GM19463 (cell line): ENCODE measurements around the gene MSI2.
A peak's percentile ranks its signal among the peaks of the same experiment; 100 is the strongest.

ENCODE experiments used
- ATAC-seq: cut with Tn5 transposase; IDR thresholded peaks from one replicate; pipeline ENCODE4 v1.9.1; 2021; ENCODE audit warnings: mild to moderate bottlenecking, moderate library complexity; ENCODE audit not compliant: unreplicated experiment

The MSI2 gene

DNA sequence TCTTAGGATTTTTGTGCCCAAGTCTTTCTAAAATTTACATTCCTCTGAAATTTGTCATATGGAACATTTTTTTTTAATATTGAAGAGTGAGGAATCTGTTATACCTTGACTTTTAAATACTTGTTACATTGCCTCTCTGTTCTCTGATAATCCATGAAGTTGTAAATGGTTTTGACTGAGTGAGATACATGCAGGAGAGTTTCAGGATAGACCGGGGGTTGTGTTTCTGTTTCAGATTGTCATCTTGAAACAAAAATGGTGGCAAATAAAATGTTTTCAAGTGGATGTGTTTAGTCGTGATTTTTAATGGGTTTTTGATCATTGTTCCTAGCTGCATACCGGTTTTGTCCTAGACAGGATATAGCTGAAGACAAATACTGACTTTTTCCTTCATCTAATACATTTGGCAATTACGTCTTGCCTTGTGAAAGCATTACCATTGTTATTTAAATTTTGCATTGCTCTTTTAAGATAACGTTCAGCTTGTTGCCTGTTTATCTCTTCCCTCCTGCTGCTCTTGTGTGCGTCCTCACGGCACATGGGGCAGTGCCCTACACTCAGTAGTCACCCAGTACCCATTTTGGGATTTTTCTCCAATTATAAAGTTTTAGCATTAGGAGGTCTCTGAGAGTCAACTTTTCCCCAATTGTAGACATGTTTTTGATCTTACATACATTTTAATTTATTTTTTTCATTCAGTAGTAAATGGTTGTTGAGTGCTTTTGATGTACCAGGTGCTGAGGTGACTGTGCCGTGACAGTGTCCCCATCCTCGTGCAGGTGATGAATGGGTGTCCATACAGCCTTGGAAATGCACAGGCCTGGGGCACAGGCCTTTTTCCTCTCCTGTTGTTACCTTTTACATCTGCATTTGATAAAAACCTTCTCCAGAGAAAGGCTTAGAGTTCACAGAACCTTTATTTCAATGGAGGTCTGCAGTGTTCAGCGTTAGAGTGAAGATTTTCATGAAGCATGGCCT is 169.9 kb downstream of the MSI2 start:
- no peak for ATAC-seq

GRCh38 chr17:57429966-57430365 is 173.6 kb downstream of the MSI2 start:
- no peak for ATAC-seq

DNA sequence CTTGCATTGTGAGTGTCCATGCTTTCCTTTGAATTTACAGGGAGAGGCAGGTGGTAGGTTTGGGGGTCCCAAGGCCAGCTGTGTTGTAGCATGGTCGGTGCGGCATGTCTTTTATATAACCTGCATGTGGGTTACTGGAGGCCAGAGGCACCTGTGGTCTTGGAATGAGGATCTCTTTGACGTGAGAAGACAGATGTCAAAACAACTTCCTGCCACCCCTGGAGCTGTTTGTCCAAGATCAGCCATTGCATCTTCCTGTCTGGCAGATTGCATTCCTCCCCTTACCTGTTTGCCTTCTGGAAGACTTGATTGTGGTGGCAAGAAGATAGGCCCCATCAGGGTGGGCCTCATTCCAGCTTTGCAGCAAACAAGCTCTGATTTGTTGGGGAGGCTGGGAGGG is 175.1 kb downstream of the MSI2 start:
- ATAC-seq, result no peak

DNA sequence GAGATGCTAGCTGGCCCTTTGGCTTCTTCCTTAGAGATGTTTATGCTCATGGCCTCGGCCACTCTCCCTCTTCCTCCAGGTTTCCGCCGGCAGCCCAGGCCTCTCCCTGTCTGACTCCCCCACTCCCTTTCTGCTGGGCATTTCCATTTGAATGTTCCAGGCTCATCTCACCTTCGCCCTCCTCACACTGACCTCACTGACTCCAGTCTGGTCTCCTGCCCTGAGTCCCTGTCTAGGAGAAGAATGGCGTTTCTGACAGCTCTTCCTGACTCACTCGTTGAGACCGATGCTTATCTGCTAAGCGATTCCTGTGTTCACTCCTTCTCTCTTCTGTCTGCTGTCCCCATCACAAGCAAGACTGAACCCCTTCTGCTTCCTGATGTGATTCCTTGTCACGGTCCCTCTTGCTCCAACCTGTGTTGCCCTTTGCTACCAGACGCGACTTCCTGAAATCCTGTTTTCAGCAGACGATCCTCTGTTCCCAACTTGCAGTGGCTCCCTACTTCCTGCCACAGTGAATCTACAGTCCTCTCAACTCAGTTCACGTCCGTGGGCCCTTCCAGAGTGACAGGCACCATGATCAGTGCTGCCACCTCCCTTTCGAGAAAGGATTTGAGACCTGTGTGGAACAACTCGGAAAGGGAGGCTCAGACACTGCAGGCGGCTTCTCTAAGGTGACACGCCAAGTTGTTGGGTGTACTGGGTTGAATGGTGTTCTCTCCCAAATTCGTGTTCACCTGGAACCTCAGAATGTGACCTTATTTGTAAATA is 176.4 kb downstream of the MSI2 start:
- ATAC-seq, result no peak

- no peak for ATAC-seq
These were observed 177.1 kb downstream of the MSI2 start for GRCh38 chr17:57433452-57433851.

- ATAC-seq, result no peak
These were observed 178.0 kb downstream of the MSI2 start for GRCh38 chr17:57434361-57434760.

GRCh38 chr17:57436565-57436964 is 180.2 kb downstream of the MSI2 start:
- ATAC-seq, result no peak

- no peak for ATAC-seq
These were observed 181.9 kb downstream of the MSI2 start for GRCh38 chr17:57438066-57438731.

DNA sequence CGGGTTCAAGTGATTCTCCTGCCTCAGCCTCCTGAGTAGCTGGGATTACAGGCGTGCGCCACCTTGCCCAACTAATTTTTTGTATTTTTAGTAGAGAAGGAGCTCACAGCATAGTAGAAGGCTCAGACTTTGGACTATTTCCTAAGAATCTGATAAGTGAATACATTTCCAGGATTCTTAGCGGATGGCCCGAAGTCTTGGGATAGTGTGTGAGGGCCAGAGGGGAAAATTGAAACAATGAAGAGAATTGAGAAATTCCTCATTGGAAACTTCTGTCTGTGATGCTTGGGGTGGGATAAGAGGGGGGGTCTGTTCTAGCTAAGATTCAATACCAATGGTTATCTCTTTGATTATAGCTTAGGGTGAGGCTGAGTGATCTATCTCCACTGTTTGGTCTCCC is 183.3 kb downstream of the MSI2 start:
- ATAC-seq, result no peak

DNA sequence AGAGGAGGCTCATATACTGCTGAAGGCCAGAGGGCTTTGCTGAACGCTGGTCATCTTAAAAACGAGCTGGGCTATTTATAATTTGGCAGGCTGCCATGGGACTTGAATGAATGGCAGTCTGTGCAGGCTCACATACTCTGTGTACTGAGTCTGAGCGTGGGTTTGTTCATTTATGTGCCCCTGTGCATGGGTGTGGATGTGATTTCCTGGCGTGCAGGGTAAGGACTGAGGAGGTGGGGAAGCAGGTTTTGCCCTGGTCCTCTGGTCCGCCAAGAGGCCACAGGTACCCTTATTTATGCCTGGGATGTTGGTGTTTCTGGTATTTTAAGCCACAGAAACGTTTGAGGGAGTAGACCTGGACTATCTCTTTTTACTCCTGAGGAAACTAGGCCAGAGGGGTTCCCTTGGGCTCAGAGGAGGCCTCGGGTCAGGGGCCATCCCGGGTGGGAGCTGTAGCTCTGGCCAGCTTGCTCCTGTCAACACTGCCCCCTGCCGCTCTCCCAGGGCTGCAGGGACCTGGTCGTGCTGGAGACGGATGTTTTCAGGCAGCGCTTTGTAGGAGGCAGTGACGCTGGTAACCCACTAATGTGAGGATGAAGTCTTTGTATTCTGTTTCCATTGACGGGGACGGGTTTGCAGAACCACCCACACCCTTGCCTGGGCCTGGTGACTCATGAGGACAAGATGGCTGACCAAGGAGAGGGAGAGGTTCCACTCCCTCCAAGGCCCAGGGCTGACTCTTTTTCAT is 184.4 kb downstream of the MSI2 start:
- ATAC-seq, result peak; percentile 57

GRCh38 chr17:57441270-57441600 is 184.9 kb downstream of the MSI2 start:
- peak; percentile 36 for ATAC-seq

DNA sequence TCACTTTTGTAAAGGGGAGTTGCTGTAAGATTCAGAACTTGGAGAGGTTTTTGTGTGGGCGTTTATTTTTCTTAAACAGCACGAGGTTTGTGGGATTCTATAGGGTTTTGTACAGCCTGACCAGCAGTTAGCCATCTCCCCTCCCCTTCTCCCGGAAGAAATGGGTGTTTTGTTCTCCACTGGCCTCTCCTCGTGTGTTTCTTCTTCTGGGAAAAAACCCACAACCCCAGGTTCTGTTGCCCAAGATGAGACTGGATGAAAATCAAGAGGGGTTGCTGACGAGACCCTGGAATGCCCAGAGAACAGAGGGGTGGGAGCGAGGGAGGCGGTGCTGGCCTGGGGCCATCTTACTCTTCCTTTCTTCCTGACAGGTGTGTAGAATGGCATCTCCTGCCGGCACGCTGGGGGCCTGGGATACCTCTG is 186.1 kb downstream of the MSI2 start:
- ATAC-seq, result no peak

- peak; percentile 32 for ATAC-seq
These were observed 186.7 kb downstream of the MSI2 start for GRCh38 chr17:57442914-57443571.

- no peak for ATAC-seq
These were observed 187.5 kb downstream of the MSI2 start for GRCh38 chr17:57443781-57444180.

- ATAC-seq, result no peak
These were observed 188.5 kb downstream of the MSI2 start for GRCh38 chr17:57444682-57445450.

DNA sequence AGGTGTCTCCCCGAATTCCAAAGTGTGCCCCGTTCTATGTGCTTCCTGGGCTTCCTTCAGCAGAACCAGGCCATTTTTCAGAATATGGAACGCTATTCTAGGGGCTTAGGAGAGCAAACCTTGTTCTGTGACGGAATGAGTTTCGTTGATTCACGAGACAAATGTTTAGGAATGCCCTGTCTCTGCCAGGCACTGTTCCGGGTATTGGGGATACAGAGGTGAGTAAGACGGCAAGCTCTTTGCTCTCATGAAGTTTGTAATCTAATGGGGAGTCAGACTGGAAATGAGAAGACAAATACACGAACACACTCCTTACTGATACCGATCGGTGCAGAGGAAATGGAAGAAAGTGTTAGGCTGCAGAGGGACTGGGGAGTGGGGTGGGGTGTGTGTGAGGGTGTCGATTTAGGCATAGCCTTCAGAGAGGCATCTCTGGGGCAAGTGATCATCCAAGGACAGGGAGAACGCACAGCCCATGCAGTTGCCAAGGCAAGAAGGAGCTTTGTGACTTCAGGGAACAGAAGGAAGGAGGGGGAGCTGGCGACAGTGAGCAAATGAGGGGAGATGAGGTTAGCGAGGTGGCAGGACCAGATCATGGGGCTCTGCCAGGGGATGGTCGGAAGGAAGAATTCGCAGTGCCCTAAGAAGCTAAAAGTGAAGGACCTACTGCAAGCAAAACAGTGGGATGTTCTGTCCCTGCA is 189.6 kb downstream of the MSI2 start:
- ATAC-seq, result no peak

DNA sequence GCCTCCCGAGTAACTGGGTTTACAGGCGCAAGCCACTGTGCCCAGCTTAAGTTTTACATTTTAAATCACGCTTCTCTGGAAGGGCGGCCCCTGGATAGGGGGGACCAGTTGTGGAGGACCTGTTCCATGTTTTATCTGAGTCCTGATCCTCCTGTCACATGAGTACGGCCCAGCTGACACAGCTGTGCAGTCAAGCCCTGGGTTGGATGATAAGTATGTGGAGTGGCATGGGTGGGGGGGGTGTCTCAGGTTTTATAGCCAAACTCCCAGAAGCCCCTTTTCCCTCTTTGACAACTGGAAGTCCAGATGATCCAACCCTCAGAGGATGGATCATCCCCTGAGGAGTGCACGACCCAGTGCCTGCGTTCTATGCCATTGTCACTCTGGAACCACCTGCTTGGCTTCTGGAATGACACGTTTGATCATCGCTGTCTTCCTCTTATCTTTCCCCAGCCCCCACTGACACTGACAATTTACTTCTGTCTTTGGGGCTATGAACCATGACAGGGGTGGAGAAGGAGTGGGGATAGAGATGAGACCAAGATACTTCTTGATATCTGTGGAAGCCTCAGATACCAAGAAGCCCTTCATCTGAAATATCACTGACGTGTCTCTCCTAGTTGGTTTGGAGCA is 191.2 kb downstream of the MSI2 start:
- ATAC-seq, result no peak

DNA sequence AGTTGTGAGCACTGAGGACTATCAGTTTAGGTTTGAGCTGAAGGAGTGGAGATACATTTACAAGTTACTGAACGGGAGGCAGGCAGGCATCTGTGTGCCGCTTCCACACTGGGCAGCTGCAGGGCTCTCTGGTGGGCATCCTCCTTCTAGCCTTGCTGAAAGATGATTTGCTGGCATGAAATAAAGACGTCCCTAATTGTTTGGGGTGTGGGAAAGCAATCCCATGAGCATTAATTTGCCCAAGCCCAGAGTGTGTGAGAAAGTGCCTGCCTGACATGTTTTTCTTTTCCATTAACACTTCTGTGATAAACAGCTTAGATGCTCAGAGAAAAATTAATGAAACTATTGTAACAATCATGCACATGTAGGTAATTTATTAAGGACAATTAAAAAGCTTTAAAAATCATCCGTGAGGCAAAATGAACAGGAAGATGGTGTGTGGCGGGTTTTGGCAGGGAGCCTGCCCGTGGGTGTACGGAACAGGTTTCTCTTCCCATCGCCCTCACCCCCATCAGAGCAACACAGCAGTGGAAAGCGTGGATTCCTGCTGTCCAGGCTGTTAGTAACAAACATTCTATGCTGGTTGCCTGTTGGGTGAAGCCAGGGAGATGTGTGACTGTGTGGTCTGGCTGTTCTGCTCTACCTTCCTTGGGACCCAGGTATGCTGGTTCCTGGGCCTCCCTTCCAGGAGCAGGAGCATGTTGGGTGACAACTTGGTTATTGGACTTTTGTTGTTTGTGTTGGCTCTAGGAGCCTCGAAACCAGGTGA is 191.9 kb downstream of the MSI2 start:
- no peak for ATAC-seq
